Hepatocyte (in vitro differentiated cells): Measurements from ENCODE around the gene CCR7. TPM values are rescaled to one million over a fixed set of nuclear protein-coding genes. Genes with fewer than 3 reads are reported as not detected.
A peak's percentile ranks its signal among the peaks of the same experiment; 100 is the strongest.

Experiments
- DNase-seq: peaks from one replicate; pipeline ENCODE4 v3.0.0-alpha.2; 2016; ENCODE audit warnings: low spot score
- H2AFZ ChIP-seq: fragments of 200-600 bp; sonication (generic); 2 replicates; pipeline ENCODE4 v1.6.0; 2016; ENCODE audit warnings: antibody characterized with exemption, mild to moderate bottlenecking
- H3K27ac ChIP-seq: fragments of 200-600 bp; sonication (generic); 2 replicates; pipeline ENCODE4 v1.5.1; 2016; ENCODE audit warnings: mild to moderate bottlenecking
- H3K27me3 ChIP-seq: fragments of 200-600 bp; sonication (generic); 2 replicates; pipeline ENCODE4 v1.6.1; 2016
- H3K36me3 ChIP-seq: fragments of 200-600 bp; sonication (generic); replicated peaks from 2 replicates; pipeline ENCODE4 v1.5.1; 2016; ENCODE audit warnings: low read depth; ENCODE audit not compliant: insufficient read depth
- H3K4me1 ChIP-seq: fragments of 200-600 bp; sonication (generic); 2 replicates; pipeline ENCODE4 v1.5.1; 2016; ENCODE audit warnings: mild to moderate bottlenecking, moderate library complexity; ENCODE audit not compliant: insufficient read depth
- H3K4me2 ChIP-seq: fragments of 200-600 bp; sonication (generic); 2 replicates; pipeline ENCODE4 v1.6.0; 2016
- H3K4me3 ChIP-seq: fragments of 200-600 bp; sonication (generic); 2 replicates; pipeline ENCODE4 v1.5.1; 2016; ENCODE audit warnings: mild to moderate bottlenecking
- H3K79me2 ChIP-seq: fragments of 200-600 bp; sonication (generic); 2 replicates; pipeline ENCODE4 v1.6.0; 2017; ENCODE audit warnings: mild to moderate bottlenecking
- H3K9me2 ChIP-seq: fragments of 200-600 bp; sonication (generic); replicated peaks from 2 replicates; pipeline ENCODE4 v1.6.0; 2017; ENCODE audit warnings: mild to moderate bottlenecking; ENCODE audit not compliant: insufficient read depth
- H3K9me3 ChIP-seq: fragments of 200-600 bp; sonication (generic); 2 replicates; pipeline ENCODE4 v1.5.1; 2016; ENCODE audit warnings: low read depth, mild to moderate bottlenecking
- H4K20me1 ChIP-seq: fragments of 200-600 bp; sonication (generic); 2 replicates; pipeline ENCODE4 v1.6.0; 2016; ENCODE audit warnings: mild to moderate bottlenecking; ENCODE audit not compliant: insufficient read depth, poor library complexity, severe bottlenecking
- CTCF ChIP-seq: fragments of 200-600 bp; sonication (generic); IDR thresholded peaks from 2 replicates; pipeline ENCODE4 v1.5.1; 2016; ENCODE audit warnings: antibody characterized with exemption, mild to moderate bottlenecking; ENCODE audit not compliant: poor library complexity
- EZH2 ChIP-seq: fragments of 200-600 bp; sonication (generic); IDR thresholded peaks from 2 replicates; pipeline ENCODE4 v1.6.1; 2016; ENCODE audit warnings: antibody characterized with exemption, mild to moderate bottlenecking, borderline replicate concordance
- EZH2phosphoT487 ChIP-seq: fragments of 200-600 bp; sonication (generic); IDR thresholded peaks from one replicate; pipeline ENCODE4 v1.6.1; 2018; ENCODE audit warnings: antibody characterized with exemption, mild to moderate bottlenecking, low read depth, moderate library complexity; ENCODE audit not compliant: unreplicated experiment, severe bottlenecking
- WGBS: methylation state at CpG from one replicate; pipeline ENCODE4 v1.1.6; 2016; ENCODE audit warnings: low lambda C conversion rate; ENCODE audit errors: missing lambda C conversion rate; 5-methylcytosine and 5-hydroxymethylcytosine counted together
- polyA plus RNA-seq: library from polyadenylated mRNA; unstranded; fragments of >200 nt; fragmentation: Nextera tagmentation; extraction: Ambion mirVana; gene quantifications from 2 replicates; pipeline ENCODE4 v1.2.1, GENCODE V29; 2016
- total RNA-seq: library from RNA; depleted of rRNA; stranded (reverse); fragments of >200 nt; gene quantifications from 2 replicates; pipeline ENCODE4 v1.2.3, GENCODE V29; 2014

The CCR7 gene
- total and polyA plus RNA-seq, 2 experiments from 2014 or later = 2.8 to 4.1 TPM

DNA sequence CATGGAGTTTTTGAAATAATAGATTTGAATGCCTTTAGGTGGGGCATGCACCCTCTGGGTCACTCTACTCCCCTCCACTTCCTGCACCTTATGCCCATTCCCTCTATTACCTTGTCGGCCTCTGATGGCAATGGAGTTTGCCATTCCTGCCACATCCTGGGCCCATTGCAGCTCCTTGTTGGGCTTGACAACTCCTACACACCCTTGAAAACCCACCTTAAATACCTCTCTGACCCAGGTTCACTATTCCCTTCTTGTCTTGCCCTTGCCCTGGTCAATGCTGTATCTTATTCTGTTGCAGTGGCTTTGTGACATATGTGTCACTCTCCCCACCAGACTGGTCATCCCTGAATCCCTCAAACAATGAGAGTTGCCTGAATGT is 2.4 kb downstream of the CCR7 start:
- H3K27ac ChIP-seq = no peak overlapping the region
- H3K36me3 ChIP-seq = no peaks in the 10 kb centered on the region
- no peak for TF ChIP-seq CTCF
- no peak for TF ChIP-seq EZH2phosphoT487
- TF ChIP-seq EZH2 = no peak
- no peak for DNase-seq
- no peaks in the 10 kb centered on the region for H3K79me2 ChIP-seq
- H3K4me3 ChIP-seq = no peak overlapping the region
- H3K4me2 ChIP-seq = no peak overlapping the region
- WGBS = 94% methylated on average over 1 of the region's 1 CpG
- peaks cover 14% of the 10 kb centered on the region for H3K4me1 ChIP-seq
- H4K20me1 ChIP-seq = no peaks in the 10 kb centered on the region
- H3K9me3 ChIP-seq = peaks cover 3% of the 10 kb centered on the region
- no peaks in the 10 kb centered on the region for H3K27me3 ChIP-seq
- H2AFZ ChIP-seq = no peak overlapping the region
- no peaks in the 10 kb centered on the region for H3K9me2 ChIP-seq

DNA sequence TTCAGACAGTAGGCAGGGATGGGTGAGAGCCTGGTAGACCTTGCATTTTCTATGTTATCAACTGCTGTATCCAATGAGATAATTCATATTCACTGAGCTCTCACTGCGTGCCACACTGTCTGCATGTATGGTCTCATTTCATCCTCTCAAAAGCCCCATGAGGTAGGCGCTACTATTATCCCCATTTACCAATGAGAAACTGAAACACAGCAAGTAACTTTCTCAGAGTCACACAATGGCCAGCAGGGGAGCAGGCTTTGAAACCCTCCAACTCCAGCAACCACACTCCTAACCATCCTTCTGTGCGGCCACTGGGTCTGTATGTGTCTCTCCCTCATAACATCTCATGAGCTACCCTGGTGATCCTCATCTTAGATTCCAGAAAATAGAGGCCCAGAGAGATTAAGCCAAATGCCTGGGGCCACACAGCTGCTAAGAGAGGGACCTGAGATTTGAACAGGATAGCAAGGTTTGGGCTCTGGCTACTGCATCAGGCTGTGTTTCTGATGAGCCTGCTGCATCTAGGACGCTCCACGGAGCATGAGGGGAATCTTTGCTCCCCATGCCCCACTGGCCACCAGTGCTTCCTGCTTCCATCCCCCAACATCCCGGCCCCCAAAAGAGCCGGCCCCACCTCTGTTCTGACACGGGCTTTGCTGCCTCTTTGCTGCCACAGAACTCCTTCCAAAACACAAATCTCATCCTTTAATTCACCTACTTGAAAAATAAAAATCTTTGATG is 3.2 kb downstream of the CCR7 start:
- WGBS = 91% methylated on average over 8 of the region's 8 CpGs
- Histone ChIP-seq H4K20me1 (no peaks in the 10 kb centered on the region), H3K4me1 (peaks cover 20% of the 10 kb centered on the region), H3K4me3 (no peak overlapping the region), H3K27me3 (no peaks in the 10 kb centered on the region), H3K9me3 (no peaks in the 10 kb centered on the region), H3K36me3 (no peaks in the 10 kb centered on the region), H2AFZ (no peak overlapping the region), H3K9me2 (no peaks in the 10 kb centered on the region), H3K79me2 (no peaks in the 10 kb centered on the region), H3K4me2 (no peak overlapping the region), H3K27ac (no peak overlapping the region)
- DNase-seq = peak; percentile 1
- TF ChIP-seq EZH2 (no peak), CTCF (no peak), EZH2phosphoT487 (no peak)

DNA sequence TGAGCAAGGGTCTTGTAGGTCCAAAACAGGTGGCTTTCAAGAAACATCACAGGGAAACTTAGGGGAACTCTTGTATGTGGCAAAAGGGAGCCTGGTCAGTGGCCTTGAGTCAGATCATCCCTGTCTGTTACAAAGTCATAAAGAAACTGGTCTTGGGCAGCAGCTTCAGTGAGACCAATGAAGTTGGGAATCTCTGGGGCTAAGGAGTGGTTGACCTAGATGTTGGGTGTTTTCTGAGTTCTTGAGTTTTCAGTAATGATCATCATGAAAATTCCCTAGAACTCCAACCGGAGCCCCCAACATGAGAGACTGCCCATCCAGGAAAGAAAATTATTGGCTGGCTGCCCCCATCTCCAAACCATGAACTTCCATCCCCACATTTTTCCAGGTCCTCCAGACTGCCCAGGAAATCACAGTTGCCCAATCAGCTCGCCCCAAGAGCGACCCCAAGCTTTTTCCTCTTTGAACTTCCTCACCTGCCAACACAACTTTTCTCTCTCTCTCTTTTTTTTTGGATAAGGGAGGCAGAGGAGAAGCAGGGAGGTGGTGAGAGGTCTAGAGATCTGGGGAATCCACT is 3.9 kb downstream of the CCR7 start:
- Histone ChIP-seq H3K4me1 (peaks cover 26% of the 10 kb centered on the region), H3K27me3 (no peaks in the 10 kb centered on the region), H2AFZ (no peak overlapping the region), H3K9me3 (no peaks in the 10 kb centered on the region), H3K9me2 (no peaks in the 10 kb centered on the region), H4K20me1 (no peaks in the 10 kb centered on the region), H3K27ac (no peak overlapping the region), H3K79me2 (no peaks in the 10 kb centered on the region), H3K4me2 (no peak overlapping the region), H3K4me3 (no peak overlapping the region), H3K36me3 (no peaks in the 10 kb centered on the region)
- no peak for DNase-seq
- no peak for TF ChIP-seq EZH2phosphoT487
- WGBS = 90% methylated on average over 3 of the region's 3 CpGs

DNA sequence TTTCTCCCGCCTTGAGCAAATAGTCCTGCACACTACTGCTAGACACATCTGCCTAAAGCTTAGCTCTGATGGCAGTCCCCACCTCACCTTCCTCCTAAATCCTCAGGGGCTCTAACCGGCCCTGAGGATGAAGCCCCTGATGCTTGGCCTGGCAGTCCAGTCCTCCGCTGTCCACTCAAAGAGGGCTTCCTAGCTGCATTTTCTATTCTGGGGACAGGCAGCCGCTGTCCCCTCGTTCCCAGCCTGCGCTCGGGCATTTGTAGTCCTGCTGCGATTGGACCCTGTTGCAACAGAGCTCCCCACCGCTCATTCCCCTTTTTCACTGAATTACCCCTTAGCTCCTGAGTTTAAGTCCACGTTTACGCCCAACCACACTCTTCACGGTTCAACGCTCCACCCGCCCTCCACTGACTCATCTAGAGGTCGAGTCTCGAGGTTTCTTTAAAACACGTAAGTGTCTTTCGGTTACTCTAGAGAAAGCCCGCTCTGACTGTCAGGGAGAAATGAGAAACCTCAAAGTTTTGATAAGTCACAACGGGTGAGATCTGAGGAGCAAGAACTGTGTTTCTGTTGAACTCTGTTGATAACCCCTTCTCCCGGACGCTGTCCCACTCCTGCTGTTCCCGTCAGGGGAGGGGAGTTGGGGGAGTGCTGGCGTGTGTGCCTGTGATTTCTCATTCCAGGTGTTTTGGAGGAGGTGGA is 4.5 kb downstream of the CCR7 start:
- Histone ChIP-seq H3K9me3 (no peaks in the 10 kb centered on the region), H3K4me2 (peak overlapping the region; percentile 40), H3K4me1 (peaks cover 26% of the 10 kb centered on the region), H3K36me3 (no peaks in the 10 kb centered on the region), H3K27ac (no peak overlapping the region), H3K27me3 (no peaks in the 10 kb centered on the region), H3K9me2 (no peaks in the 10 kb centered on the region), H2AFZ (peak overlapping the region; percentile 24), H3K4me3 (no peak overlapping the region), H4K20me1 (no peaks in the 10 kb centered on the region), H3K79me2 (no peaks in the 10 kb centered on the region)
- 80% methylated on average over 24 of the region's 24 CpGs for WGBS
- no peak for TF ChIP-seq CTCF
- TF ChIP-seq EZH2 = no peak
- no peak for TF ChIP-seq EZH2phosphoT487
- DNase-seq = peak; percentile 5
